Occipital lobe (tissue), 2 donors: ENCODE results near the gene MUC4. TPM values are rescaled to one million over a fixed set of nuclear protein-coding genes. Genes with fewer than 3 reads are reported as not detected.

Experiments
- DNase-seq: peaks from one replicate; lab custom pipeline; 2025; lab: John Stamatoyannopoulos, UW
- total RNA-seq: library from RNA; depleted of rRNA; stranded (reverse); fragments of >200 nt; gene quantifications from one replicate; pipeline ENCODE4 v1.2.3, GENCODE V29; 2014

MUC4 gene, protein sequence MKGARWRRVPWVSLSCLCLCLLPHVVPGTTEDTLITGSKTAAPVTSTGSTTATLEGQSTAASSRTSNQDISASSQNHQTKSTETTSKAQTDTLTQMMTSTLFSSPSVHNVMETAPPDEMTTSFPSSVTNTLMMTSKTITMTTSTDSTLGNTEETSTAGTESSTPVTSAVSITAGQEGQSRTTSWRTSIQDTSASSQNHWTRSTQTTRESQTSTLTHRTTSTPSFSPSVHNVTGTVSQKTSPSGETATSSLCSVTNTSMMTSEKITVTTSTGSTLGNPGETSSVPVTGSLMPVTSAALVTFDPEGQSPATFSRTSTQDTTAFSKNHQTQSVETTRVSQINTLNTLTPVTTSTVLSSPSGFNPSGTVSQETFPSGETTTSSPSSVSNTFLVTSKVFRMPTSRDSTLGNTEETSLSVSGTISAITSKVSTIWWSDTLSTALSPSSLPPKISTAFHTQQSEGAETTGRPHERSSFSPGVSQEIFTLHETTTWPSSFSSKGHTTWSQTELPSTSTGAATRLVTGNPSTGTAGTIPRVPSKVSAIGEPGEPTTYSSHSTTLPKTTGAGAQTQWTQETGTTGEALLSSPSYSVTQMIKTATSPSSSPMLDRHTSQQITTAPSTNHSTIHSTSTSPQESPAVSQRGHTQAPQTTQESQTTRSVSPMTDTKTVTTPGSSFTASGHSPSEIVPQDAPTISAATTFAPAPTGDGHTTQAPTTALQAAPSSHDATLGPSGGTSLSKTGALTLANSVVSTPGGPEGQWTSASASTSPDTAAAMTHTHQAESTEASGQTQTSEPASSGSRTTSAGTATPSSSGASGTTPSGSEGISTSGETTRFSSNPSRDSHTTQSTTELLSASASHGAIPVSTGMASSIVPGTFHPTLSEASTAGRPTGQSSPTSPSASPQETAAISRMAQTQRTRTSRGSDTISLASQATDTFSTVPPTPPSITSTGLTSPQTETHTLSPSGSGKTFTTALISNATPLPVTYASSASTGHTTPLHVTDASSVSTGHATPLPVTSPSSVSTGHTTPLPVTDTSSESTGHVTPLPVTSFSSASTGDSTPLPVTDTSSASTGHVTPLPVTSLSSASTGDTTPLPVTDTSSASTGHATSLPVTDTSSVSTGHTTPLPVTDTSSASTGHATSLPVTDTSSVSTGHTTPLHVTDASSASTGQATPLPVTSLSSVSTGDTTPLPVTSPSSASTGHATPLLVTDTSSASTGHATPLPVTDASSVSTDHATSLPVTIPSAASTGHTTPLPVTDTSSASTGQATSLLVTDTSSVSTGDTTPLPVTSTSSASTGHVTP (N-terminal part only)
- total RNA-seq = not detected

DNA sequence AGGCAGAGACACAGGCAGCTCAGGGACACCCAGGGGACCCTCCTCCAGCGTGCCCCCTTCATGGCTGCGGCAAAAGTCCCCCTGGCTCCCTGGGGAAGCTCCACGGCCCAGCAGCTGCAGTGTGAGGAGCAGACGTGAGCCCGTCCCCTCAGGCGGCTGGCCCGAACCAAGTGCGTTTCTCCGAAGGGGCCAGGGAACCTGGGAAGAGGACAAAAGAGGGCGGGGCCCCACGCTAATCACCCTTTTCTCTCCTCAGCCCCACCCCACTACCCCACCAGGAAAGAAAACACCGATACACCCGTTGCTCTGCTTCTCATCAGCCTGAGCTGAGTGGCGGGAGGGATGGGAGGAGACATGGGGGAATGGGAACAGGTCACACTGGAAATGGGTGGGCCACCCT is at the start of gene MUC4:
Gene MUC4 (minus strand): TSS at position 174 of the 400 bp plus-strand sequence. CDS start 112 bp downstream, at position 62.
- DNase-seq = no peak

DNA sequence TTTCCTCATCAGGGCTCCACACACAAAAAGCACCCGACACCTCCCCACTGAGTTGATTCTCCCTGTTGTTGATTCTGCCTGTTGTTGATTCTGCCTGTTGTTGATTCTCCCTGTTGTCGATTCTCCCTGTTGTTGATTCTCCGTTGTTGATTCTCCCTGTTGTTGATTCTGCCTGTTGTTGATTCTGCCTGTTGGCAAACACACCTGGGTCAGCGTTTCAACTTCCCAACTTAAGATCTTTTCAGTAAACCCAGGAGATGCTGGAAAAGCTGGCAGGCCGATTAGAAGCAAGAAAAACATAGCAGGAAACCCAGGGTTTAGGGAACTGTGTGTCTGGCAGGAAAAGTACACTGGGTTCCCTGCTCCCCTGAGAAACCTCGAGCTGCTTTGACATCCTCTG is 48.7 kb upstream of the MUC4 start:
- no peak for DNase-seq

DNA sequence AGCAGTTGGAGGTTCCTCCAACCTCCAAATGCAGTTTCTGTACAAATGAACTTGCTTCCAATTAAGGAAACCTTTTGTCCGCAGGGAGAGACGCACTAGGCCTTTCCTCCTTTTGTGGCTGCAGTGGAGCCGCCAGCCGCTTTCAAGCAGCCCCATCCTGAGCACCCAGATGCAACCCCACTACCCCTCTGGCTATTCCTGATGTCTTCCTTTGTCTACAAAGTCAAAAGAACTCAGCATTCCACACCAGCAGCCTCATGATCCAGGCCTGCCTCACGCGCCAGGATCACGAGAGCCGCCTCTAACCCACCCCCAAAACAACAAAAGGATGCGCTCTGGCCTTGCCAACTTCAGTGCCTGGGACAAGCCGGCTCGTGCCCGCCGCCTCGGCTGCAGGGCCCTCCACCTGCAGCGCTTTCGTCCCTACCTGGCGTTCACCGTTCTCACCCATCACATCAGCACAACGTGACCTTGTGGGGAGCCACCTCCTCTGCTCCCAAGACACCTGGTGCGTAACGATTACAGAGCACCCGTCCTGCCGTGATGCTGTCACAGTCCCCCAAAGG is 48.2 kb upstream of the MUC4 start:
- no peak for DNase-seq

DNA sequence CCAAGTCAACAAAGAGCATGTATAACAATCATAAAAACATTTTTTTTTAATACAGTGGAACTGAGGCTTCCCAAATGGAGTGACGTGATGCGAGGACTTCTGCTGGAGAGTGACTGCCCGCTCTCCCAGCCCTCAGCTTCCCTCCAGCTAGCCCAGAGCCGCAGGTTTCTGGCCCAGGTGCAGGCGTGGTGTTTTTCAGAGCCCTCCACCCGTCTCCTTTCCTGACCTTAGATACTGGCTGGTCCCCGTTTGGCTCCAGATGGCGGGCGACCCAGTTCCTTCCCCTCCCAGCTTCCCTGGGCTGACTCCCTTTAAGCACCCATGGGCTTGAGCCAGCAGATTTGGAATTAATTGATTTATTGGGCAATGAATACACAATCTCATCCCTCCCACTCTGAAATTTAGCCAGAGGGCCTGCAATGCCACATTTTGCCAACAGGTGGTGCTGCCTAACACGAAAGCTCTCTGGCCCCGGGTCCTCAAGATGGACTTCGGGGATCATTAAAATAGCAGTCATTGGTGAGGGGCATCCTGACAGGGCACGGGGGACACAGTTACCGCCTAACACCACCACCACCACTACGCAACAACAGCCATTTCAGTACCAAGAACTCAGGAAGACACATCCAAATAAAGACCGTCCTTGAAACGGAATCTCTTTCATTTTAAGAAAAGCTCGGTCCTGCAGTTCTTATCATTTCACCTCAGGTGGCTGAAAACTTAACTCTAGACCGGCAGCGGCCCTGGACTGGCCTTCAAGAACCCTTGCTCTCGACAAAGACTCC is 47.5 kb upstream of the MUC4 start:
- DNase-seq = peak; percentile 35

DNA sequence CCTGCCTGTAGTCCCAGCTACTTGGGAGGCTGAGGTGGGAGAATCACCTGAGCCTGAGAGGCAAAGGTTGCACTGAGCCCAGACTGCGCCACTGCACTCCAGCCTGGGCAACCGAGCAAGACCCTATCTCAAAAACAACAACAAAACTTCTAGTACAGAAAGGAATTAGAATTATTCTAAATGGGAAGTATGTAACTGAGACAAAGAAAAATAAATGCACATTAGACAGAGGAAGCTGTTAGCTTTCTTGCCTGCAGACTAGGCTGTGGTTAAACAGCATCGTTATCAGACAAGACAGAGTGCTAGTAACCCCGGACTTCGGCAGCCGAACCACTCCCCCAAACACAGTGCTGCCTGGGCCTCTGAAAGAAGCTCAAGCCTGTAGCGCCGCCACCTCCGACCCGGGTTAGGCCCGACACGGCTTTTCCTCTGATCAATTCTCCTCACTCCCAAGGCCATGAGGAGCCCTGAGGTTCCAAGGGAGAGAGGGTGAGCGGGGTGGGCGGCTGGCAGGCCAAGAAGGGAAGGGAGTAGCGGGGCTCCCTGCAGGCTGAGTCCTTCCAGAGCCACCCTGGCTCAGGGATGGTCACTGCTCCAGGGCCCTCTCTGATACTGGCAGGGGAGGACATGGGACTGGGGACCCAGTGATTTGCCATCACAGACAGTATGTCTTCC is 44.8 kb upstream of the MUC4 start:
- no peak for DNase-seq

DNA sequence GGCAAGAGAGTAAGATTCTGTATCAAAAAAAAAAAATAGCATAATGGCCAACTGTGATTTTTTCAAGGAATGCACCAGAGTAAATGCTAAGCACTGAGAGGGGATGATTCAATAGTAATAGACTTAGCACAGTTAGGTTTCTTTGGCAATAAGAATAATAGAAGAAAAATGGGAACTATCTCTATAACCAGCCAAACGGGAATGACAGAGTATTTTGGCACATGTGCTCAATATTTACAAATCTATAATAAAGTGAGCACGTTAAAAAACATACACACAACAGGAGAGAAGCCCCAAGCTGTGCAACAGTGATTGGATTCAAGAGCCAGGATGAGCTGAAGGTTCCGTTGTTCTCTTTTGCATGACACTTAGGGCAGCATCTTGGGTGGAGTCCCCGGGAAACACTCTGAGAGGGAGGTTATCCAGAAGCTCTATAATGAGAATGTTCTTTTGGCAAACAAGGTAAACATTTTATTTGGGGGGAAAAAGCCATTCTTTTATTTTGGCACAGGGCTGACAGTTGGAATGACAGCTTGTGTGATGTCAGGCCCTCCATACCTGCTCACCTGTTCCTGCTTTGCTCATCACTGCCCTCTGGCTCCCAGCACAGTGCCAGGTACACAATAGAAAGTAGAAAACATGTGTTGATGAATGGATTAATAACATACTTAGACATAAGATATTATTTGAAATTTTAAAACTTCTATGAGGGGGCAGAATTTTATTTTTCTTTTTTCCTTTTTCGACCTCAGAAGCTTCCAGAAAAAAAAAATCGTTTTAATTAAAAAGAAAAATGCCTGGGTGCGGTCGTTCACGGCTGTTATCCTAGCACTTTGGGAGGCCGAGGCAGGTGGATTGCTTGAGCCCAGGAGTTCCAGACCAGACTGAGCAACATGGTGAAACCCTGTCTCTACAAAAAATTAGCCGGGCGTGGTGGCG is 44.0 kb upstream of the MUC4 start:
- no peak for DNase-seq

DNA sequence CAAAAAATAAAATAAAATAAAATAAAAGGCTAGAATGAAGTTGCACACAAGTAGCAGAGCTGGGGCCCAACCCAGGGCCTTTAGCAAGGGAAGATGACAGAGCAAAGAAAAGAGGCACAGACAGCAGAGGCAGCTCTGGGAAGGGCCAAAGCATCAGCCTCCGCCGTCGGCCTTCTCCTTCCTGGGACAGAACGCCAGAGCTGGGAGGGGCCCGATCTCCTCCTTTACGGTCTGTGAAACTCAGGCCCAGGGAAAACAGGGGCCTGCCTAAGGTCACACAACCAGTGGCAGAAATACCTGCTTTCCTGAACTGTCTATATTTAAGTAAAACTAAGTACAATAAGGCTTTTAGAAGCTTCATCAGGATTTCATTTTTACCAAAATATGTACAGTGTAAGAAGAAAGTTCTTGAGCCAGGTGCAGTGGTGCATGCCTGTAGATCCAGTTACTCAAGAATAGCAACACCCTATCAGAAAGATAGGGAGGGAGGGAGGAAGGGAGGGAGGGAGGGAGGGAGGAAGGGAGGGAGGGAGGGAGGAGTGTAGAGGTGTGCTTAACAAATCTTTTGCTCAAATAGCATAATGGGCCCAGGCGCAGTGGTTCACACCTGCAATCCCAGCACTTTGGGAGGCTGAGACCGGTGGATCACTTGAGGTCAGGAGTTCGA is 43.0 kb upstream of the MUC4 start:
- DNase-seq = no peak

DNA sequence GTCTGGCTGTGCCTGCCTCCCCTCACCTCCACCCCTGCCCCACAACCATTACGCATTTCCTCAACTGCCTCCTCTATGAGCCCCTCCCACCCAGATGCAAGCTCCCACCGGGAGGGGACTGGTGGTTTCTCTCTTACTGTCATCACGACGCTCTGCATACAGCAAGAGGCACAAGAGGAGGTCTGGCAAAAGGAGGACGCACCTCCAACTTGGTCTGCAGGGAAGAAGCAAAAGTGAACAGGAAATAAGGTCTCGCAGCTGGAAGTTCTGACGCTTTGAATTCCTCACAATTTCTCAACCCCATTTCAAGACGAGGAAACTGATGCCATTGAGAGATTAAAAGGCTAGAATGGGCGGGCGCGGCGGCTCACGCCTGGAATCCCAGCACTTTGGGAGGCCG is 42.3 kb upstream of the MUC4 start:
- DNase-seq = no peak

DNA sequence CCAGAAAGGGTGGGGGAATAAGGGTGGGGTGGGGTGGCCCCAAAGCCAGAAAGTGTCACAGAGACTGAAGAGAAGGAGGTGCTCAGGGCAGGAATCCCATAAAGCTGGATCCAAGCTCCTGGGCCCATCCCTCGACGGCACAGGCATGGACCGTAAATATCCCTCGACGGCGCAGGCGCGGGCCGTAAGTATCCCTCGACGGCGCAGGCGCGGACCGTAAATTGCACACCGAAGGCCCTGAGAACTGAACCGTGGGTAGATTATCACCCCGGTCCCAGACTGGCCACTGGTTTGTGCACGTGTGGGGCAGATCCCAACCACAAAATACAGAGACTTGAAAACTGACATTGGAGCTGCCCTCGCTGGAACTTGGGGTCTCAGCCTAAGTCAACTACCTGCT is 41.3 kb upstream of the MUC4 start:
- DNase-seq = no peak

DNA sequence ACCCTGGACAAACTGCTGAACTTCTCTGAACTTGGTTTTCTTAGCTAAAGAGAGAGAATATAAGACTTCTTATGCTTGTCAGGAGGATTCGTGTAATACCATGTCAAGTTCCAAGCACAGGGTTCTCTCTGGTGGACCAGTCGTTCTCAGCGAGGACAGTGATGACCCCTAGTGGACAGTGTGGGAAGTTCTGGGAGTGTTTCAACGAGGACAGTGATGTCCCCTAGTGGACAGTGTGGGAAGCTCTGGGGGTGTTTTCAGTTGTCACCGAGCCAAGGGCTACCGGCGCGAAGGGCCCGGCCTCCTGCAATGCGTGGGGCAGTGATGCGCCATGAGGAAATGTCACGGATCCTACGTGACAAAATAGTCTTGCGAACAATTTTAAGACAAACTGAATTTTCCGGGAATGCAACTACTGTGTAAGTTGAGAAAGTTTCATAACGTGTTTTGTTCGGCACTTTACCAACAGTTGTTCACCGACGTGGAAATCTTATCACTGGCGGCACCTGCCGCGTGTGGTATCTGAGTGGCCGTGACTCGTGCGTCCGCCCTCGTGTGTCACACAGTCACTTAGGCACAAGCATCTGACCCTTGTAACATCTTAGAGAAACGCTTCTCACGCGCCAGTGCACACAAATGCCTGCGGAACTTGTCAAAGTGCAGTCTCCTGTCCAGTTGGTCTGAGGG is 39.3 kb upstream of the MUC4 start:
- peak; percentile 69 for DNase-seq

DNA sequence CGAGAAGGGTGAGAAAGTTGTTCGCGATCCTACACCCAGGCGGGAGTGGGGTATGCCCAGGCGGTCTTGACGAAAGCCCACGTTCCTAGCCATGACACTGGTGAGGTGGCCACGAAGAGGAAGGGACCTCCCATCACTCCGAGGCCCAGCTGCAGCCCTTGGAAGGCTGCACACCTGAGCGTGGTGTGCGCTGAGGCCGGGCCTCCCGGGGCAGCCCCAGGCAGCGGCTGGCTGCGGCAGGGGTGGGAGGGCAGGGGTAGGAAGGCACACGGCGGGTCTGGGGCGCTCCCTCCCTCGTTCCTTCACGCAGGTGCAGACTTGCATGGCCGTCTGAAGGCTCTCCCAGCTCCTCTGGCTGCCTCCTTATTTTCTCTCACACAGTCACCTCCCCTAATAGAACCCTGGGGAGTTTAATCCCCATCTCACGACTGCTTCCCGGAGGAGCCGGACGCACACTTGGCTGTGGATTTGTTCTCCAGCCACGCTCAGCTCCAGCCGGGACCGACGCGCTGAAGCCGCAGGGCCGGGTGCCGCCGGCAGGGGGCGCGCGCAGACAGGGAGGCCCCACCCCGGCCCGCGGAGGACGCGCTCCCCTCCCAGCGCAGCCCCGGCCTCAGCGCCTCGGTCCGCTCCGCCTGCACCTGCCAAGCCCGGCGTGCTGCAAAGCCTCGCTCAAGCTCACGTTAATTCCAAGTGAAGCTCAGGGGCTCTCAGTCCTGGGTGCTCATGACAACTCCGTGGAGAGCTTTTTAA is 37.8 kb upstream of the MUC4 start:
- DNase-seq = no peak

DNA sequence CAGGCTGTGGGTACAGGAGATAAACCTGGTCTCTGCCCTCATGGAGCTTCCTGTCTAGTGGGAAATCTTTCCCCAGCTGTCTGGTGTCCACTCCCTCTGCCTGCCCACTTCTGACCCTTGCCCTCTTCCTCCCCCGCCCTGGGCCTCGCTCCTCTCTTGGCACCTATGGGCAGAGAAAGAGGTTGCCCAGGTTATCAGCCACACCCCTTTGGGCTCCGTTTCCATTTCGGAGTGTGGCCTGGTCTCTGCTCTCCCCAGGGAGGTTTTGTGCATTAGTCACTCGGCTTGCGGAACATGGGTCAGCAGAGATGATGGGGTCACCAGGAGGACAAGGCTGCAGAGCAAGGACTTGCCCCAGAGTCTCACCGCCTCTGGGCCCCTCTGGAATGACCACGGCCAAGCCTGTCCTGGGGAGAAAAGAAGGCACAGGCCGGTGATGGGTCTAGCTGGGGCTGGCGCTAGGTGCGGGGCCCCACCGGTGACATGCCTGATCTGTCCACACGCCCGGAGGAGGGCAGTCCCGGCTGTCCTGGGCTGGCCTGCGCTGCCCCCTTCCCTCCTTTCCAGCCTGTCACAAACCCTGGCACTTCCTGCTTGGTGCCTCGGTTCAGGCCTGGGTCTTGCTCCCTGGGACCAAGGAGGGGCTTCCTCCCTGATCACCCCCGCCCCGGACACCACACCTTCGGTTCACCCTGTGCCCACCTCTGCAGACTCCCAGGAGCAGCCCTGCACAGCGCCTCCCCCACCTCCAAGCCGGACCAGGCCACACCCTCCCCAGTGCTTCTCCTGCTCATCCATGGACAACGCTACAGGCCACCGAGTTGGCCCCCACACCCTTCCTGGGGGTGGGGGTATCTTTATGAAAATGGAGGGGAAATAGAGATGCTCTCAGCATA is 35.6 kb upstream of the MUC4 start:
- no peak for DNase-seq

DNA sequence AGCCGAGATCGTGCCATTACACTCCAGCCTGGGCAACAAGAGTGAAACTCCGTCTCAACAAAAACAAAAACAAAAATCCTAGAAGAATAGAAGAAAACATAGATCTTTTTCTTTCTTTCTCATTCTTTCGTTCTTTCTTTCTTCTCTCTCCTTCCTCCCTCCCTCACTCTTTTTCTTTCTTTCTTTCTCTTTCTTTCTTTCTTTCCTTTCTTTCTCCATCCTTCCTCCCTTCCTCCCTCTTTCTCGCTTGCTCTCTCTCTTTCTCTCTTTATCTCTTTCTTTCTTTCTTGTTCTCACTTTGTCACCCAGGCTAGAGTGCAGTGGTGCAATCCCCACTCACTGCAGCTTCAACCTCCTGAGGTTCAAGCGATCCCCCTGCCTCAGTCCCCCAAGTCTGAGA is 33.8 kb upstream of the MUC4 start:
- DNase-seq = no peak

DNA sequence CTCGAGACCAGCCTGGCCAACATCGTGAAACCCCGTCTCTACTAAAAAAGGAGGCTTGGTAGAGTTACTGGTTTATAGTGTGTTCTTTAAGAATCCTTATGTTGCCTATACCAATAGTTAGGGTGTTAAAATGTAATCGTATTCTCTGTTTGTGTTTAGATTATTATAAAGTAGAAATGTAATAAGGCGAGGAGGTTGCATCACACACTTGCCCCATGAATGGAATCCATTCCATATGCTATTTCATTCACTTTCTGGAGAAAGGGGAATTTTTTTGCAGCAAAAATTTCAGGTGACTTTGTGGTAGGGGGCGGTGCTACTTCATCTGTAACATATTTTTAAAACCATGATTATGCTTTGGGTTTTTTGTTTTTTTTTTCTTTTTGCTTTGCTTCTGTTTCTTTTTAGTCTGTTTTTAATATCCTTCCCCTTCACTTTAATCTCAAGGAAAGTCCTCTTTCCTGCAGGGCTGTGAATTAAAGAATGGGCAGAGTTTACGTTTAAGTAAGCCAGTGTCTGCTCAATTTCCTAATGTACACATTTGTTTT is 33.0 kb upstream of the MUC4 start:
- DNase-seq = no peak

DNA sequence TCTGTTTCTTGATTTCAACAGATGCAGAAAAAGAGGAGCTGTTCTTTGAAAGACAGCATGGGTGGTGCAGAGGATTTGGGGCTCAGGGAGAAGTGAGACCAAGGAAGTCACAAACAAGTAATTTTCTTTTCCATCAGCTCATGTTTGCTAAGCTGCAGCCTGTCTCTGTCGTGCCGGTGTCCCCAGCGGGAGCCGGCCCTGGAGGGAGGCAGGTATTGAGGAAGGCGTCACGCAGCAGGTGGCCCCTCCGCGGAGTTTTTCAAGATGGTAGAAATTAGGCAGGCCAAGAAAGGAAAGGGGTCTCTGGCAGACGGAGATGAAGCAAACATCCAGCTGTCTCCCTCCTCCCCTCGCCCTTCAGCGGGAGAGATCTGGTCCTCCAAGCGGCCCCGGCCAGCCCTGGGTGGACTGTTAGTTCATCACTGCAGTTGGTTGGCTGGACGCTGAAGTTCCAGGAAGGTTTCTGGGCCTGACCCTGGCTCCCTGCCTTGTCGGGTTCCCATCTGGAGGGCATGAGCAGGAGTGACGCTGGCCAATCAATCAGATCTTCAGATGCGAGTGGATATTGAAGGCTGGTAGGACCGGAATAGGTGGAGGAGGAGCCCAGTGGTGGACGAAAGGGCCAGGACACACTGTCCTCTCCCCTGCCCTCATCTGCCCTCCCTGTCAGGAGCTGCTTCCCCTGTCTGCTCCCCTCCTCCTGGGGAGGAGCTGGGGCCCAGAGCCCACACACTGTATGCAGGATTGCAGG is 27.7 kb upstream of the MUC4 start:
- no peak for DNase-seq
